Suprapubic skin (tissue), 4 donors: ENCODE results near the gene KRT71.

Experiments used
- POLR2A ChIP-seq, 2 donors: fragments of 450-650 bp; IDR thresholded peaks; one replicate each; pipeline ENCODE4 v1.6.1; 2017; ENCODE audit warnings: antibody characterized with exemption in 2 of 2, mild to moderate bottlenecking in 2 of 2, moderate library complexity in 2 of 2
- POLR2AphosphoS5 ChIP-seq, 3 donors: sonication (generic); formaldehyde crosslinking; IDR thresholded peaks; one replicate each; pipeline ENCODE4 v1.6.1; 2017; ENCODE audit warnings: antibody characterized with exemption in 3 of 3
- TF ChIP-seq, protein P1 (sequence below), 2 donors: fragments of 200-600 bp in 1 of 2; fragments of 450-650 bp in 1 of 2; sonication (generic) in 1 of 2; IDR thresholded peaks; one replicate each; pipeline ENCODE4 v1.5.1; 2016 to 2019; ENCODE audit warnings: antibody characterized with exemption in 2 of 2, mild to moderate bottlenecking in 1 of 2, moderate library complexity in 1 of 2

DNA sequence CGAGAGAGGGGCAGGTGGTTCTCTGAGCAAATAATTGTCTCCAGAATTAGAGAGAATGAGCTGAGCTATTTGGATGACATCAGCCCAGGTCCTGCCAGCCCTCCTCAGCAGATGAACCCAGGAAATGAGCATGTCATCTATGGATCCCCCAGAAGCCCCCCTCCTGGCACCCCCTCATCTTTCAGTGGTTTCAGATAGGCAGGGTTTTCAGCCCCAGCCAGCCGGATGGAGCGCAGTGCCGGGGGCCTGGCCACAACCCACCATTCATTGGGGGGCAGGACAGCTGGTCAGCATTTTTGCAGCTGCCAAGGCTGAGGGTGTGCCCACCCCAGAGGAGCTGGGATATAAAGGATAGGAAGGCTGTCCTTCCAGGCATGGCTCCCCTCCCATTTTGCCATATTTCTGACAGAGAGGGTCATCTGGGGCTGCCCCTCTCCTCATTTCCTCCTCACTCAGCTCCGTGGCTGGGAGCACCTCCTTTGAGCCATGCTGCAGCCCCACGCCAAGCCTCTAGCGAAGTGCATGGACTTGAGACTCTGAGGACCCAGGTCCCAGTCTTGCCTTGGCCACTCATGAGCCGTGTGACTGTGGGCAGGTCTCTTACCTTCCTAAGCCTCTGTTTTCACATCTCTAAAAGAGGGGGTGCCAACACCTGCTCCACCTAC is 6.0 kb upstream of the KRT71 start:
- TF ChIP-seq POLR2A (IDR thresholded peaks at IDR 0.05): no peak
- TF ChIP-seq, protein P1, sequence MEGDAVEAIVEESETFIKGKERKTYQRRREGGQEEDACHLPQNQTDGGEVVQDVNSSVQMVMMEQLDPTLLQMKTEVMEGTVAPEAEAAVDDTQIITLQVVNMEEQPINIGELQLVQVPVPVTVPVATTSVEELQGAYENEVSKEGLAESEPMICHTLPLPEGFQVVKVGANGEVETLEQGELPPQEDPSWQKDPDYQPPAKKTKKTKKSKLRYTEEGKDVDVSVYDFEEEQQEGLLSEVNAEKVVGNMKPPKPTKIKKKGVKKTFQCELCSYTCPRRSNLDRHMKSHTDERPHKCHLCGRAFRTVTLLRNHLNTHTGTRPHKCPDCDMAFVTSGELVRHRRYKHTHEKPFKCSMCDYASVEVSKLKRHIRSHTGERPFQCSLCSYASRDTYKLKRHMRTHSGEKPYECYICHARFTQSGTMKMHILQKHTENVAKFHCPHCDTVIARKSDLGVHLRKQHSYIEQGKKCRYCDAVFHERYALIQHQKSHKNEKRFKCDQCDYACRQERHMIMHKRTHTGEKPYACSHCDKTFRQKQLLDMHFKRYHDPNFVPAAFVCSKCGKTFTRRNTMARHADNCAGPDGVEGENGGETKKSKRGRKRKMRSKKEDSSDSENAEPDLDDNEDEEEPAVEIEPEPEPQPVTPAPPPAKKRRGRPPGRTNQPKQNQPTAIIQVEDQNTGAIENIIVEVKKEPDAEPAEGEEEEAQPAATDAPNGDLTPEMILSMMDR (IDR thresholded peaks at IDR 0.05): no peak
- no peak for TF ChIP-seq POLR2AphosphoS5 (IDR thresholded peaks at IDR 0.05)
